CD4-positive, alpha-beta T cell treated with Interleukin-15 for 4 hours (primary cell): ENCODE data around the gene ATP6V1F.

Source experiments
- DNase-seq: peaks from one replicate; pipeline ENCODE4 v3.0.0-alpha.2; 2020; ENCODE audit warnings: low spot score

ATP6V1F gene

GRCh38 chr7:128867842-128868623, 5.4 kb downstream of the ATP6V1F start:
- DNase-seq, result no peak

GRCh38 chr7:128868624-128869137, 6.0 kb downstream of the ATP6V1F start:
- no peak for DNase-seq

- peak; percentile 18 for DNase-seq
These were observed 6.7 kb downstream of the ATP6V1F start for GRCh38 chr7:128869138-128869943.

- no peak for DNase-seq
These were observed 7.3 kb downstream of the ATP6V1F start for GRCh38 chr7:128869944-128870285.

- DNase-seq, result no peak
These were observed 8.4 kb downstream of the ATP6V1F start for GRCh38 chr7:128871050-128871449.

- no peak for DNase-seq
These were observed 9.8 kb downstream of the ATP6V1F start for GRCh38 chr7:128872394-128872824.

- DNase-seq, result no peak
These were observed 10.6 kb downstream of the ATP6V1F start for GRCh38 chr7:128873234-128873633.

- no peak for DNase-seq
These were observed 11.7 kb downstream of the ATP6V1F start for GRCh38 chr7:128874140-128875031.

- DNase-seq, result no peak
These were observed 12.9 kb downstream of the ATP6V1F start for GRCh38 chr7:128875523-128875948.

- no peak for DNase-seq
These were observed 13.5 kb downstream of the ATP6V1F start for GRCh38 chr7:128876127-128876526.

- DNase-seq, result no peak
These were observed 13.9 kb downstream of the ATP6V1F start for GRCh38 chr7:128876586-128876977.

- no peak for DNase-seq
These were observed 14.5 kb downstream of the ATP6V1F start for GRCh38 chr7:128876978-128877755.

GRCh38 chr7:128877756-128878120, 15.1 kb downstream of the ATP6V1F start:
- no peak for DNase-seq

- DNase-seq, result no peak
These were observed 15.8 kb downstream of the ATP6V1F start for GRCh38 chr7:128878226-128879105.

GRCh38 chr7:128879461-128879938, 16.8 kb downstream of the ATP6V1F start:
- DNase-seq, result no peak

GRCh38 chr7:128879939-128880746, 17.5 kb downstream of the ATP6V1F start:
- DNase-seq, result no peak

- no peak for DNase-seq
These were observed 18.3 kb downstream of the ATP6V1F start for GRCh38 chr7:128880791-128881457.

GRCh38 chr7:128881458-128882125, 18.9 kb downstream of the ATP6V1F start:
- no peak for DNase-seq
